ENCODE results near the gene MAP3K21. TPM values are rescaled to one million over a fixed set of nuclear protein-coding genes. Genes with fewer than 3 reads are reported as not detected.

MAP3K21 gene
- total and polyA plus RNA-seq, 2 of the 8 experiments (the other 6 are each of a cell fraction or from before 2014, with no cell fraction given), result 21.2 to 21.8 TPM

GRCh38 chr1:233327651-233328141, at the start of gene MAP3K21 (continued):
- TF ChIP-seq RFX5 (IDR thresholded peaks at IDR 0.05; ENCODE audit: borderline replicate concordance, low read depth, low read length) (no peak), CBX8 (IDR thresholded peaks at IDR 0.05; ENCODE audit: borderline replicate concordance, low read depth, low read length) (no peak), TCF12 (IDR thresholded peaks at IDR 0.05; ENCODE audit: low read depth, low read length) (no peak), ATF2 (IDR thresholded peaks at IDR 0.05; ENCODE audit: low read length) (no peak), TEAD4 (IDR thresholded peaks at IDR 0.05; ENCODE audit: low read depth, low read length) (no peak), TAF1 (IDR thresholded peaks at IDR 0.05; ENCODE audit: low read depth, low read length) (peak; percentile 47; the same call in 1 of the 2 replicates), GABPA (IDR thresholded peaks at IDR 0.05; ENCODE audit: borderline replicate concordance, insufficient read depth, low read length) (no peak), ASH2L (IDR thresholded peaks at IDR 0.05; ENCODE audit: low read length) (no peak)

All from H1 (cell line).